Endothelial cell (in vitro differentiated cells): ENCODE results near the gene ANKRD13C. TPM values are rescaled to one million over a fixed set of nuclear protein-coding genes. Genes with fewer than 3 reads are reported as not detected.

Experiments used
- DNase-seq: peaks from one replicate; pipeline ENCODE4 v3.0.0; 2021; ENCODE audit warnings: low spot score
- H3K27ac Mint-ChIP-seq: one replicate; pipeline ENCODE4 v1.8.0; 2021; ENCODE audit warnings: mixed read lengths, inconsistent platforms; ENCODE audit not compliant: unreplicated experiment
- H3K27me3 Mint-ChIP-seq: one replicate; pipeline ENCODE4 v1.8.0; 2021; ENCODE audit warnings: mild to moderate bottlenecking, moderate library complexity, mixed read lengths, inconsistent platforms; ENCODE audit not compliant: unreplicated experiment
- H3K36me3 Mint-ChIP-seq: one replicate; pipeline ENCODE4 v1.8.0; 2021; ENCODE audit warnings: mild to moderate bottlenecking, low read depth, mixed read lengths, inconsistent platforms; ENCODE audit not compliant: unreplicated experiment
- H3K4me1 Mint-ChIP-seq: one replicate; pipeline ENCODE4 v1.8.0; 2021; ENCODE audit warnings: mild to moderate bottlenecking, mixed read lengths, inconsistent platforms; ENCODE audit not compliant: unreplicated experiment
- H3K4me3 Mint-ChIP-seq: one replicate; pipeline ENCODE4 v1.8.0; 2021; ENCODE audit warnings: mild to moderate bottlenecking, mixed read lengths, inconsistent platforms; ENCODE audit not compliant: unreplicated experiment
- H3K9me3 Mint-ChIP-seq: one replicate; pipeline ENCODE4 v1.8.0; 2021; ENCODE audit warnings: mixed read lengths, inconsistent platforms; ENCODE audit not compliant: unreplicated experiment
- CTCF ChIP-seq: fragments of 200-600 bp; sonication (generic); IDR thresholded peaks from one replicate; pipeline ENCODE4 v1.5.0; 2021; ENCODE audit warnings: antibody characterized with exemption; ENCODE audit not compliant: unreplicated experiment
- total RNA-seq: library from RNA; stranded (reverse); fragmentation: NEBNext Ultra II Directional; extraction: Animal tissue kit (Norgen Biotek cat#: 25700); gene quantifications from one replicate; pipeline ENCODE4 v1.2.1, GENCODE V29; 2021; ENCODE audit not compliant: unreplicated experiment

ANKRD13C gene
- total RNA-seq, 1 donor from 2014 or later, result 20.9 TPM

- H3K27ac Mint-ChIP-seq, result no peak overlapping the region
- TF ChIP-seq CTCF, result no peak
- peaks cover 21% of the 10 kb centered on the region for H3K36me3 Mint-ChIP-seq
- H3K27me3 Mint-ChIP-seq, result peaks cover 2% of the 10 kb centered on the region
- H3K4me3 Mint-ChIP-seq, result no peak overlapping the region
- no peaks in the 10 kb centered on the region for H3K9me3 Mint-ChIP-seq
- no peak for DNase-seq
- H3K4me1 Mint-ChIP-seq, result peaks cover 48% of the 10 kb centered on the region
These were observed 134.5 kb downstream of the ANKRD13C start for GRCh38 chr1:70220015-70220414.

DNA sequence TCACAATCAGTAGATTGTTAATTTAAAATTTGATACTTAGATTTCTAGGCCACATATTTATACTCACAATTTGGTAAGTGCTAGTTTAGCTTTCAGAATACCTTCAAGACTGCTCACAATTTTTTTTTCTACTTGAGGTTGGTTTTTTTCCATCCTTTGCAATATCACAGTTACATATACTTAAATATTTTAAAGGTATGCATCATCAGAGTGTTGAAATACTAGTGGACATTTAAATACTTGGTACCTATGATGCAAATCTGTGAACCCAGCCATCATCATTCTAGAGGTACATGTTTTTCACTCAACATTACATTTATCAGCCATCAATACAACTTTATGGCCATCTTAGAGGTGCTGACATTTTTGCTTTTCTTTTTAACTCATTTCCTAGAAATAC lies 143.0 kb downstream of the ANKRD13C start:
- no peak for DNase-seq
- Mint-ChIP-seq H3K27ac (peak overlapping the region; percentile 13), H3K36me3 (peaks cover 13% of the 10 kb centered on the region), H3K4me3 (no peak overlapping the region), H3K27me3 (peaks cover 4% of the 10 kb centered on the region), H3K4me1 (peaks cover 18% of the 10 kb centered on the region), H3K9me3 (no peaks in the 10 kb centered on the region)
- no peak for TF ChIP-seq CTCF

DNA sequence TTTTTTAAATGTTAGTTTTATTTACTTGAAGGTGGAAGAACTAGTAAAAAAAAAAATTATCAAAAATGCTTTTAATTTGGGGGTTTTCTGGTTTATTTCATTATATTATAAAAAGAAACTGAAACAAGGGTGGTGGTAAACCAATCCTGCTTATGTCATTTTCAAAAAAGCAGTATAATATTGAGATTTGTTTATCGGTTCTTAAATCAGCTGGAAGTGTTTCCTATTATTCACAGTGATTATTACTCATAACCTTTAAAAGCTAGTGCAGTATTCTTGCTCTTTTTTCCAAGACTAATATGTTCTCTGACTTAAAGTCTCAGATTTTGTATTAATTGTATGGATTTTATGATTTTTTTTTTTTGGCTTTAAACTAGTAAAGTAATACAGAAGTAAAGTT lies 143.7 kb downstream of the ANKRD13C start:
- peaks cover 4% of the 10 kb centered on the region for H3K27me3 Mint-ChIP-seq

More for the DNA sequence above, 143.7 kb downstream of the ANKRD13C start:
- Mint-ChIP-seq H3K4me3 (no peak overlapping the region), H3K36me3 (peaks cover 13% of the 10 kb centered on the region), H3K4me1 (peaks cover 16% of the 10 kb centered on the region), H3K9me3 (no peaks in the 10 kb centered on the region), H3K27ac (no peak overlapping the region)
- no peak for TF ChIP-seq CTCF
- no peak for DNase-seq

Other genes with a start within 250 kb of the ANKRD13C start
- gene LRRC40, start 149.1 kb downstream of the ANKRD13C start, total RNA-seq, result 27.2 TPM
- gene SRSF11, start 133.3 kb downstream of the ANKRD13C start, total RNA-seq, result 270 TPM
- 20.2 TPM for gene CTH, start 56.5 kb upstream of the ANKRD13C start, total RNA-seq